ENCODE measurements around the gene PEBP1.

PEBP1 gene

GRCh38 chr12:118098911-118099671, 36.8 kb upstream of the PEBP1 start:
- Histone ChIP-seq H3K18ac (ENCODE audit: low read depth in 1 of 2, low read length in 2 of 2) (no peak overlapping the region), H3K23ac (ENCODE audit: low read length in 2 of 2) (no peak overlapping the region), H3K27me3 (ENCODE audit: control insufficient read depth in 1 of 2, insufficient read depth in 1 of 2, low read length in 2 of 2) (no peaks in the 10 kb centered on the region), H2AFZ (ENCODE audit: low read depth, low read length) (no peak overlapping the region), H2BK5ac (ENCODE audit: low read depth, low read length, poor library complexity, severe bottlenecking) (no peak overlapping the region), H2BK120ac (ENCODE audit: low read depth, low read length) (no peak overlapping the region), H3K9ac (ENCODE audit: low read length) (no peak overlapping the region), H4K8ac (ENCODE audit: low read length) (no peak overlapping the region), H2AK5ac (ENCODE audit: low read length, severe bottlenecking) (no peak overlapping the region), H2BK12ac (ENCODE audit: low read length in 2 of 2) (no peak overlapping the region), H3K4me1 (ENCODE audit: control insufficient read depth, insufficient read depth, low read depth, low read length) (peaks cover 11% of the 10 kb centered on the region), H3K79me1 (replicated peaks; ENCODE audit: low read length, poor library complexity, severe bottlenecking) (peaks cover 23% of the 10 kb centered on the region), H3K4me3 (ENCODE audit: insufficient read depth in 1 of 2, low read depth in 1 of 2, low read length in 2 of 2) (no peak overlapping the region), H3K9me3 (ENCODE audit: control insufficient read depth, low read length) (no peaks in the 10 kb centered on the region), H2BK15ac (ENCODE audit: low read depth, poor library complexity, severe bottlenecking) (no peak overlapping the region), H3K27ac (ENCODE audit: low read length, poor library complexity, severe bottlenecking) (no peak overlapping the region), H3K4ac (ENCODE audit: low read depth in 1 of 2, low read length in 2 of 2) (no peak overlapping the region), H3K4me2 (ENCODE audit: low read length, poor library complexity, severe bottlenecking) (no peak overlapping the region), H4K91ac (ENCODE audit: low read length) (no peak overlapping the region), H3K36me3 (ENCODE audit: control insufficient read depth in 1 of 2, insufficient read depth in 2 of 2, low read depth in 1 of 2, low read length in 2 of 2) (peaks cover 0 to 4% of the 10 kb centered on the region in 2 experiments), H3K14ac (ENCODE audit: low read length in 2 of 2) (no peak overlapping the region)
- no peak for DNase-seq
- 90% methylated on average over 10 of the region's 12 CpGs for WGBS

- Histone ChIP-seq H3K36me3 (ENCODE audit: control insufficient read depth in 1 of 2, insufficient read depth in 2 of 2, low read depth in 1 of 2, low read length in 2 of 2) (no peaks in the 10 kb centered on the region), H3K4me3 (ENCODE audit: insufficient read depth in 1 of 2, low read depth in 1 of 2, low read length in 2 of 2) (no peak overlapping the region), H3K9me3 (ENCODE audit: control insufficient read depth, low read length) (no peaks in the 10 kb centered on the region), H3K4me2 (ENCODE audit: low read length, poor library complexity, severe bottlenecking) (no peak overlapping the region), H2AFZ (ENCODE audit: low read depth, low read length) (no peak overlapping the region), H3K27ac (ENCODE audit: low read length, poor library complexity, severe bottlenecking) (no peak overlapping the region), H3K4ac (ENCODE audit: low read depth in 1 of 2, low read length in 2 of 2) (no peak overlapping the region), H4K8ac (ENCODE audit: low read length) (no peak overlapping the region), H4K91ac (ENCODE audit: low read length) (no peak overlapping the region), H3K14ac (ENCODE audit: low read length in 2 of 2) (no peak overlapping the region), H2AK5ac (ENCODE audit: low read length, severe bottlenecking) (no peak overlapping the region), H3K23ac (ENCODE audit: low read length in 2 of 2) (no peak overlapping the region), H2BK5ac (ENCODE audit: low read depth, low read length, poor library complexity, severe bottlenecking) (no peak overlapping the region), H3K27me3 (ENCODE audit: control insufficient read depth in 1 of 2, insufficient read depth in 1 of 2, low read length in 2 of 2) (no peaks in the 10 kb centered on the region), H3K4me1 (ENCODE audit: control insufficient read depth, insufficient read depth, low read depth, low read length) (peaks cover 12% of the 10 kb centered on the region), H3K9ac (ENCODE audit: low read length) (no peak overlapping the region), H3K18ac (ENCODE audit: low read depth in 1 of 2, low read length in 2 of 2) (no peak overlapping the region), H3K79me1 (replicated peaks; ENCODE audit: low read length, poor library complexity, severe bottlenecking) (peaks cover 22% of the 10 kb centered on the region), H2BK120ac (ENCODE audit: low read depth, low read length) (no peak overlapping the region), H2BK15ac (ENCODE audit: low read depth, poor library complexity, severe bottlenecking) (no peak overlapping the region), H2BK12ac (ENCODE audit: low read length in 2 of 2) (no peak overlapping the region)
- WGBS, result 100% methylated on average over 2 of the region's 3 CpGs
- DNase-seq, result no peak
Observed at GRCh38 chr12:118101051-118101450, 34.9 kb upstream of the PEBP1 start.

GRCh38 chr12:118102070-118102469, 33.9 kb upstream of the PEBP1 start:
- DNase-seq, result peak; percentile 5
- no peak overlapping the region for H2BK5ac ChIP-seq (ENCODE audit: low read depth, low read length, poor library complexity, severe bottlenecking)
- no peak overlapping the region for H3K23ac ChIP-seq (ENCODE audit: low read length in 2 of 2)
- no peak overlapping the region for H2AFZ ChIP-seq (ENCODE audit: low read depth, low read length)
- H3K4me3 ChIP-seq (ENCODE audit: insufficient read depth in 1 of 2, low read depth in 1 of 2, low read length in 2 of 2), result no peak overlapping the region
- no peak overlapping the region for H3K18ac ChIP-seq (ENCODE audit: low read depth in 1 of 2, low read length in 2 of 2)
- peak overlapping the region; percentile 24 for H2BK120ac ChIP-seq (ENCODE audit: low read depth, low read length)
- no peak overlapping the region for H2BK15ac ChIP-seq (ENCODE audit: low read depth, poor library complexity, severe bottlenecking)
- no peak overlapping the region for H3K9ac ChIP-seq (ENCODE audit: low read length)
- H3K4me2 ChIP-seq (ENCODE audit: low read length, poor library complexity, severe bottlenecking), result no peak overlapping the region
- peaks cover 12% of the 10 kb centered on the region for H3K4me1 ChIP-seq (ENCODE audit: control insufficient read depth, insufficient read depth, low read depth, low read length)
- H3K9me3 ChIP-seq (ENCODE audit: control insufficient read depth, low read length), result no peaks in the 10 kb centered on the region
- no peak overlapping the region for H3K14ac ChIP-seq (ENCODE audit: low read length in 2 of 2)
- H3K4ac ChIP-seq (ENCODE audit: low read depth in 1 of 2, low read length in 2 of 2), result no peak overlapping the region
- H3K36me3 ChIP-seq (ENCODE audit: control insufficient read depth in 1 of 2, insufficient read depth in 2 of 2, low read depth in 1 of 2, low read length in 2 of 2), result no peaks in the 10 kb centered on the region
- no peak overlapping the region for H2AK5ac ChIP-seq (ENCODE audit: low read length, severe bottlenecking)
- no peak overlapping the region for H2BK12ac ChIP-seq (ENCODE audit: low read length in 2 of 2)
- WGBS, result 67% methylated on average over 6 of the region's 6 CpGs
- H3K27me3 ChIP-seq (ENCODE audit: control insufficient read depth in 1 of 2, insufficient read depth in 1 of 2, low read length in 2 of 2), result no peaks in the 10 kb centered on the region
- peaks cover 19% of the 10 kb centered on the region for H3K79me1 ChIP-seq (replicated peaks; ENCODE audit: low read length, poor library complexity, severe bottlenecking)
- H4K8ac ChIP-seq (ENCODE audit: low read length), result no peak overlapping the region
- no peak overlapping the region for H4K91ac ChIP-seq (ENCODE audit: low read length)
- H3K27ac ChIP-seq (ENCODE audit: low read length, poor library complexity, severe bottlenecking), result no peak overlapping the region

GRCh38 chr12:118102609-118103008, 33.3 kb upstream of the PEBP1 start:
- no peak overlapping the region for H2BK120ac ChIP-seq (ENCODE audit: low read depth, low read length)
- H3K27me3 ChIP-seq (ENCODE audit: control insufficient read depth in 1 of 2, insufficient read depth in 1 of 2, low read length in 2 of 2), result no peaks in the 10 kb centered on the region
- H3K14ac ChIP-seq (ENCODE audit: low read length in 2 of 2), result no peak overlapping the region
- peaks cover 17% of the 10 kb centered on the region for H3K79me1 ChIP-seq (replicated peaks; ENCODE audit: low read length, poor library complexity, severe bottlenecking)
- H3K9me3 ChIP-seq (ENCODE audit: control insufficient read depth, low read length), result no peaks in the 10 kb centered on the region
- peak overlapping the region; percentile 83 for H3K9ac ChIP-seq (ENCODE audit: low read length)
- H4K8ac ChIP-seq (ENCODE audit: low read length), result no peak overlapping the region
- H3K36me3 ChIP-seq (ENCODE audit: control insufficient read depth in 1 of 2, insufficient read depth in 2 of 2, low read depth in 1 of 2, low read length in 2 of 2), result no peaks in the 10 kb centered on the region
- no peak overlapping the region for H3K4me2 ChIP-seq (ENCODE audit: low read length, poor library complexity, severe bottlenecking)
- no peak overlapping the region for H3K18ac ChIP-seq (ENCODE audit: low read depth in 1 of 2, low read length in 2 of 2)
- H2AFZ ChIP-seq (ENCODE audit: low read depth, low read length), result no peak overlapping the region
- H3K27ac ChIP-seq (ENCODE audit: low read length, poor library complexity, severe bottlenecking), result no peak overlapping the region
- H3K4me1 ChIP-seq (ENCODE audit: control insufficient read depth, insufficient read depth, low read depth, low read length), result peaks cover 12% of the 10 kb centered on the region
- no peak overlapping the region for H3K23ac ChIP-seq (ENCODE audit: low read length in 2 of 2)
- no peak overlapping the region for H2BK15ac ChIP-seq (ENCODE audit: low read depth, poor library complexity, severe bottlenecking)
- H3K4ac ChIP-seq (ENCODE audit: low read depth in 1 of 2, low read length in 2 of 2), result no peak overlapping the region
- no peak overlapping the region for H2AK5ac ChIP-seq (ENCODE audit: low read length, severe bottlenecking)
- WGBS, result 25% methylated on average over 4 of the region's 5 CpGs
- no peak overlapping the region for H2BK12ac ChIP-seq (ENCODE audit: low read length in 2 of 2)
- H4K91ac ChIP-seq (ENCODE audit: low read length), result no peak overlapping the region
- H2BK5ac ChIP-seq (ENCODE audit: low read depth, low read length, poor library complexity, severe bottlenecking), result no peak overlapping the region
- no peak for DNase-seq
- H3K4me3 ChIP-seq (ENCODE audit: insufficient read depth in 1 of 2, low read depth in 1 of 2, low read length in 2 of 2), result peak overlapping the region in 1 of 2 experiments; percentile 84

Measured in mesenchymal stem cell (in vitro differentiated cells and primary cell).